Gastrocnemius medialis (tissue), 4 donors: ENCODE data around the gene FNDC3B. TPM values are rescaled to one million over a fixed set of nuclear protein-coding genes. Genes with fewer than 3 reads are reported as not detected.
A peak's percentile ranks its signal among the peaks of the same experiment; 100 is the strongest.

Source experiments
- ATAC-seq, 2 donors: fragments of 150-250 bp; one replicate each; pipeline ENCODE4 v1.9.1; 2016
- DNase-seq, 2 donors: peaks; one replicate each; pipeline ENCODE4 v3.0.0-alpha.2; 2019
- H3K27ac ChIP-seq, 4 donors: fragments of 200-600 bp; sonication (generic); 1 replicate in 1 of 4; 2 replicates in 3 of 4; pipeline ENCODE4 v1.5.1; 2016 to 2018; ENCODE audit warnings: mild to moderate bottlenecking in 2 of 4, moderate library complexity in 1 of 4
- H3K27me3 ChIP-seq, 3 donors: fragments of 200-600 bp; sonication (generic) in 2 of 3; 1 replicate in 1 of 3; 2 replicates in 2 of 3; pipeline versions ENCODE4 v1.5.1 to v1.6.0; 2016 to 2019; ENCODE audit warnings: mild to moderate bottlenecking in 1 of 3, moderate library complexity in 1 of 3
- H3K36me3 ChIP-seq, 2 donors: fragments of 200-600 bp; sonication (generic) in 1 of 2; one replicate each; pipeline ENCODE4 v1.5.1; 2017 to 2018
- H3K4me1 ChIP-seq, 2 donors: fragments of 200-600 bp; sonication (generic) in 1 of 2; one replicate each; pipeline ENCODE4 v1.5.1; 2016 to 2017; ENCODE audit warnings: mild to moderate bottlenecking in 2 of 2
- H3K4me3 ChIP-seq, 4 donors: fragments of 200-600 bp; sonication (generic) in 3 of 4; 1 replicate in 1 of 4; 2 replicates in 3 of 4; pipeline ENCODE4 v1.5.1; 2016 to 2019; ENCODE audit warnings: mild to moderate bottlenecking in 2 of 4
- H3K9me3 ChIP-seq, 3 donors: fragments of 200-600 bp; sonication (generic) in 2 of 3; 1 replicate in 1 of 3; 2 replicates in 2 of 3; pipeline ENCODE4 v1.5.1; 2016 to 2019
- POLR2A ChIP-seq, 2 donors: fragments of 450-650 bp; IDR thresholded peaks; one replicate each; pipeline ENCODE4 v1.6.1; 2017; ENCODE audit warnings: antibody characterized with exemption in 2 of 2, mild to moderate bottlenecking in 2 of 2, moderate library complexity in 2 of 2
- in situ Hi-C, 4 donors: fragments of 200-750 bp; cut with MboI; loops; one replicate each; pipeline versions ENCODE4 v1.15.0 to v1.8.0; 2017; ENCODE audit warnings: low sequenced_read_pairs in 4 of 4
- intact Hi-C: fragments of 100-400 bp; cut with DNase I; formaldehyde crosslinking; loops from one replicate; pipeline ENCODE4 v1.15.1; 2023; ENCODE audit warnings: low total_unique reads
- total RNA-seq, 4 donors: library from RNA; depleted of rRNA; stranded (reverse); fragments of >200 nt; gene quantifications; one replicate each; pipeline versions ENCODE4 v1.1.0 to v1.2.3, GENCODE V29; 2016
- TF ChIP-seq, protein P1 (sequence below), 5 experiments: fragments of 450-650 bp in 3 of 5; fragments of 200-600 bp in 2 of 5; sonication (generic) in 2 of 5; IDR thresholded peaks in 4 of 5; conservative IDR thresholded peaks in 1 of 5; 1 replicate in 4 of 5; 2 replicates in 1 of 5; pipeline ENCODE4 v1.5.1; 2016 to 2019; ENCODE audit warnings: antibody characterized with exemption in 5 of 5, mild to moderate bottlenecking in 3 of 5, moderate library complexity in 3 of 5

FNDC3B gene
- total RNA-seq, 4 donors from 2014 or later: 42.5 to 110 (median 74.2) TPM

DNA sequence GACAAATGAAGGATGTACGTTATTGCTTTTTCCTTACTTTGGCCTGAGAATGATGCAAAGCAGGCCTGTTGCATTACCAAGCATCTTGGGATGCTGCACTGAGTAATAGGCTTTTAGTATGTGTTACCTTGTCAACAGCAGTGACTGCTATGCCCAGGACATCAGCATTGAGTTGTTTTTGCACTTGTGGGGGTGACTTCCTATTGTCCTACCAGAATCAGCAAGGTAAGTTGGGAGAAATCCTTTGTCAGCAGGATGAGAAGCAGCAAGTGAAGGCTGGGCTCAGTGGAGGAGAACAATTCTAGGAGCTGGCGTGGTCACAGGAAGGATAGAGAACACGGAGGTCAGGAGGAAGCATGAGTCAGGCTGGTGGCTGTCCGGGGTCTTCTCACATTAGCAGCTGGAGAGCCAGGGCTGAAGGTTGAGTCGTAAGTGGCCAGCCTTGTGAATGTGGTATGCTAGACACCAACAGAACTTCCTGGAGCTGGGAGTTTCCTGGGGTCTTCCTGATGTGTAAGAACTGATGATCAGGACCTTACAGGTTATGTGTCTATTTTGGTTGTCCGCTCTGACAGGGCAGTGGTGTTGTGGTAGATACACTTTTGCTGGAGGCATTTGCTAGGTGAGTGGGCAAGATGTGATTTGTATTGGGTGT is 142.7 kb downstream of the FNDC3B start:
- intact Hi-C loops (no loop called here), in situ Hi-C loops (no loop called here)
- TF ChIP-seq POLR2A (IDR thresholded peaks at IDR 0.05): no peak
- TF ChIP-seq, protein P1, sequence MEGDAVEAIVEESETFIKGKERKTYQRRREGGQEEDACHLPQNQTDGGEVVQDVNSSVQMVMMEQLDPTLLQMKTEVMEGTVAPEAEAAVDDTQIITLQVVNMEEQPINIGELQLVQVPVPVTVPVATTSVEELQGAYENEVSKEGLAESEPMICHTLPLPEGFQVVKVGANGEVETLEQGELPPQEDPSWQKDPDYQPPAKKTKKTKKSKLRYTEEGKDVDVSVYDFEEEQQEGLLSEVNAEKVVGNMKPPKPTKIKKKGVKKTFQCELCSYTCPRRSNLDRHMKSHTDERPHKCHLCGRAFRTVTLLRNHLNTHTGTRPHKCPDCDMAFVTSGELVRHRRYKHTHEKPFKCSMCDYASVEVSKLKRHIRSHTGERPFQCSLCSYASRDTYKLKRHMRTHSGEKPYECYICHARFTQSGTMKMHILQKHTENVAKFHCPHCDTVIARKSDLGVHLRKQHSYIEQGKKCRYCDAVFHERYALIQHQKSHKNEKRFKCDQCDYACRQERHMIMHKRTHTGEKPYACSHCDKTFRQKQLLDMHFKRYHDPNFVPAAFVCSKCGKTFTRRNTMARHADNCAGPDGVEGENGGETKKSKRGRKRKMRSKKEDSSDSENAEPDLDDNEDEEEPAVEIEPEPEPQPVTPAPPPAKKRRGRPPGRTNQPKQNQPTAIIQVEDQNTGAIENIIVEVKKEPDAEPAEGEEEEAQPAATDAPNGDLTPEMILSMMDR (IDR thresholded peaks at IDR 0.05 in 4 of 5, conservative IDR thresholded peaks at IDR 0.05 in 1 of 5): no peak
- ATAC-seq (peak in 1 of 2 donors; percentile 53), DNase-seq (no peak)
- H3K4me1 ChIP-seq: peaks cover 34 to 56% of the 10 kb centered on the region in 2 donors
- H3K4me3 ChIP-seq: no peak overlapping the region
- no peaks in the 10 kb centered on the region for H3K36me3 ChIP-seq
- peak overlapping the region in 1 of 4 donors; percentile 15 for H3K27ac ChIP-seq
- H3K9me3 ChIP-seq: no peaks in the 10 kb centered on the region
- H3K27me3 ChIP-seq: no peaks in the 10 kb centered on the region

DNA sequence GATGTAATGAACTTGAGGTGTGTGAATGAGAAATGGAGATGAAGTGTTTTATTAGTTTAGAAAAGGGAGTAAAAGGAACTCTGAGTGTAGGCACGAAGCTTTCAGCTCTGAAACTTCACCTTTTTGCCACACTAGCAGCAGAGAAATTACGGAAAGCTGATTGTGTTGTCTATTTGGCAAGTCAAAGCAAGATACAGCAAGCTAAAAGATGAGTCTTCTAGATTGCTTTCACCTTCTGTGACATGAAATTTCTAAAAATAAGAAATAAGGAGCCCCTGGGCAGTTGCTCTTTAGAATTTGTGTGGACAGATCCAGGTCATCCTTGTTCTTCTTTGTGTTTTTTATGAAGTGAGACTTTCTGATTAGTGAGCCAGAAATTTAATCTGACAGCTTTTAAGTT is 143.4 kb downstream of the FNDC3B start:
- ATAC-seq (no peak), DNase-seq (no peak)
- intact Hi-C loops (no loop called here), in situ Hi-C loops (no loop called here)
- Histone ChIP-seq H3K9me3 (no peaks in the 10 kb centered on the region), H3K36me3 (no peaks in the 10 kb centered on the region), H3K4me3 (no peak overlapping the region), H3K27ac (peak overlapping the region in 1 of 4 donors; percentile 15), H3K4me1 (peaks cover 33 to 54% of the 10 kb centered on the region in 2 donors), H3K27me3 (no peaks in the 10 kb centered on the region)
- no peak for TF ChIP-seq POLR2A (IDR thresholded peaks at IDR 0.05)
- TF ChIP-seq, protein P1 (IDR thresholded peaks at IDR 0.05 in 4 of 5, conservative IDR thresholded peaks at IDR 0.05 in 1 of 5): no peak

DNA sequence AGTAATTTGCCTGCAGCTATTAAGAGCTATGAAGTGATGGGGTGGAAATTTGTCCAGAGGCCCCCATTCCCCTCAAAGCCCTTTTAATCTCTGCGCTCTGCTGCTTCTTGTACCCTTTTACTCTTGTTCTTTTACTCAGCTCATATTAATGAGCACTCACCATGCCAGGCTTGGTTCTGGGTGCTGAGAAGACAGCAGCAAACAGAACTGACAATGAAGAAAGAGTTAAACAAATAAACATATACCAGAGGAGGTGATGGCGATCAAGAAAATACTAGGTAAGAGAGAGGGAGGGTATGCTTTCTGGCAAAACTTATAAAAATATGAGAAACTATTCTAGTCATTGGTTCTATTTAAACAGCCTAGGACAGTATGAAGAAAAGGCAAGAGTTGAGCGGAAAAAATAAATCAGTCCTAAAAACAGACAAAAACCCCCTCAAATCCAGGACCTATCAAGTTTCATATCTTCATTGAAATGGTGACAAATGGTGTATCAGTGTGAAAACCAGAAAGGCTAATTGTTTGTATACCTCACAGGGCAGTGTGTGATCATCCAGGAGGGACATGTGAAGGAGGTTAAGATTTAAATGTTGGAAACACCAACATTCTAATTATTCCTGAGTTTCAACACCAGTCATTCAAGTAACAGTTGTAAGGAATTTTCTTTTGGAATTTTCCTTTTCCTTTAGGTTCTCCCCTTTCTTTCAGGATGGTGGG is 144.9 kb downstream of the FNDC3B start:
- in situ Hi-C loops: no loop called here
- ATAC-seq: no peak

DNA sequence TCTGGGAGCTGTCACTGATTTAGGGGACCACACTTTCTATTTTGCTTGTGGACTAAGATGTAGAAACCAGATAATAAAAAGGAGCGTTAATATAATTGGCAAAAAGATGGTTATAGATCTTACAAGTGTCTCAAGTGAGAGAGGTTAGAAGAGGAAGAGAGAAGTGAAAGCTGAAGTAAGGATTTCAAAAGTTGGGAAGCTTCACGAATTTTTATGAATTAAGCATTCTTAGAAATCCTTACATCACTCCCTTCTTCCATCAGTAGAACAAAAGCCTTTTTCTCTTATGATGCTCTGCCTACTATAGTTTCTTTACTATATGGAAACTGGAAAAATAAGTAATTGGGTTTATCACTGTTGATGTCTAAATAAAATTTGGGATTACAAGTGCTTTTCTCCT is 146.5 kb downstream of the FNDC3B start:
- in situ Hi-C loops (no loop called here), intact Hi-C loops (no loop called here)
- Histone ChIP-seq H3K36me3 (no peaks in the 10 kb centered on the region), H3K4me1 (peaks cover 39 to 60% of the 10 kb centered on the region in 2 donors), H3K27ac (no peak overlapping the region), H3K4me3 (no peak overlapping the region), H3K27me3 (no peaks in the 10 kb centered on the region), H3K9me3 (no peaks in the 10 kb centered on the region)
- TF ChIP-seq POLR2A (IDR thresholded peaks at IDR 0.05): no peak
- TF ChIP-seq, protein P1 (IDR thresholded peaks at IDR 0.05 in 4 of 5, conservative IDR thresholded peaks at IDR 0.05 in 1 of 5): no peak
- DNase-seq (no peak), ATAC-seq (no peak)

More for the DNA sequence above, 144.9 kb downstream of the FNDC3B start:
- Histone ChIP-seq H3K9me3 (no peaks in the 10 kb centered on the region), H3K36me3 (no peaks in the 10 kb centered on the region), H3K4me1 (peaks cover 30 to 58% of the 10 kb centered on the region in 2 donors), H3K27me3 (no peaks in the 10 kb centered on the region), H3K4me3 (no peak overlapping the region), H3K27ac (peak overlapping the region in 1 of 4 donors; percentile 3)
- no peak for DNase-seq
- intact Hi-C loops: no loop called here
- TF ChIP-seq, protein P1 (IDR thresholded peaks at IDR 0.05 in 4 of 5, conservative IDR thresholded peaks at IDR 0.05 in 1 of 5): no peak
- no peak for TF ChIP-seq POLR2A (IDR thresholded peaks at IDR 0.05)
